HepG2 (cell line): ENCODE data around the gene AFAP1L2. TPM values are rescaled to one million over a fixed set of nuclear protein-coding genes. Genes with fewer than 3 reads are reported as not detected.

Experiments used
- ATAC-seq: fragments of 200-7000 bp; cut with Tn5 transposase; 3 replicates; pipeline ENCODE4 v1.9.1; 2020; ENCODE audit warnings: mild to moderate bottlenecking, moderate library complexity
- BruUV-seq: library from RNA; stranded (reverse); fragments of 400-500 nt; replicated peaks from 2 replicates; lab custom pipeline; 2021; lab: Mats Ljungman, UMichigan
- CTCF ChIA-PET: fragments of 300-600 bp; formaldehyde crosslinking; extraction: SDS; loops from one replicate; lab custom pipeline; 2021; ENCODE audit warnings: low total read pairs, inconsistent platforms, low intra/inter-chr PET ratio; lab: Yijun Ruan, JAX
- POLR2A ChIA-PET: fragments of 350-600 bp; sonication (Branson Sonifier 250); formaldehyde crosslinking; loops from one replicate; lab custom pipeline; 2020; ENCODE audit warnings: antibody characterized with exemption, inconsistent platforms; lab: Yijun Ruan, JAX
- DNase-seq: peaks from one replicate; pipeline ENCODE4 v3.0.0-alpha.2; 2015; ENCODE audit warnings: low spot score
- FAIRE-seq: peaks from 3 replicates; lab custom pipeline; 2011; peaks lifted over from hg19 to GRCh38; lab: Jason Lieb, UNC
- H2AFZ ChIP-seq: one replicate; pipeline ENCODE4 v1.6.1; 2011; ENCODE audit warnings: low read length, inconsistent platforms
- H3K27ac ChIP-seq: fragments of 300-600 bp; 3 replicates; pipeline ENCODE4 v1.8.0; 2011; ENCODE audit warnings: mixed run types, mild to moderate bottlenecking, mixed read lengths, low read length, inconsistent platforms; ENCODE audit not compliant: insufficient read depth; ENCODE audit errors: extremely low read length
- H3K27me3 ChIP-seq, 2 experiments: fragments of 200-600 bp in 1 of 2; 2 replicates in 1 of 2; 3 replicates in 1 of 2; pipeline versions ENCODE4 v1.6.0 to v1.8.0; 2011; ENCODE audit warnings: low read length in 2 of 2, mild to moderate bottlenecking in 2 of 2, moderate library complexity in 2 of 2, inconsistent platforms in 1 of 2; ENCODE audit not compliant: insufficient read depth in 2 of 2, control insufficient read depth in 1 of 2
- H3K36me3 ChIP-seq, 2 experiments: fragments of 200-600 bp in 1 of 2; replicated peaks in 1 of 2; 2 replicates in 1 of 2; 3 replicates in 1 of 2; pipeline versions ENCODE4 v1.5.1 to v1.8.0; 2011; ENCODE audit warnings: low read length in 2 of 2, inconsistent platforms in 1 of 2; ENCODE audit not compliant: insufficient read depth in 2 of 2, control insufficient read depth in 1 of 2
- H3K4me1 ChIP-seq: 2 replicates; pipeline ENCODE4 v1.5.1; 2012; ENCODE audit warnings: low read length, inconsistent platforms; ENCODE audit not compliant: insufficient read depth
- H3K4me2 ChIP-seq: 2 replicates; pipeline ENCODE4 v1.6.0; 2011; ENCODE audit warnings: low read depth, low read length, inconsistent platforms
- H3K4me3 ChIP-seq, 3 experiments: fragments of 200-600 bp in 1 of 3; sonication (generic), shearing (Covaris generic) in 1 of 3; replicated peaks in 1 of 3; 2 replicates each; pipeline ENCODE4 v1.5.1; 2011 to 2016; ENCODE audit warnings: low read length in 3 of 3, inconsistent platforms in 2 of 3, low read depth in 2 of 3, mild to moderate bottlenecking in 2 of 3, control low read depth in 1 of 3, mixed read lengths in 1 of 3; ENCODE audit not compliant: insufficient read depth in 1 of 3
- H3K79me2 ChIP-seq: one replicate; pipeline ENCODE4 v1.6.1; 2011; ENCODE audit warnings: low read length, inconsistent platforms; ENCODE audit not compliant: insufficient read depth
- H3K9ac ChIP-seq: 2 replicates; pipeline ENCODE4 v1.6.0; 2011; ENCODE audit warnings: mild to moderate bottlenecking, low read depth, low read length, inconsistent platforms; ENCODE audit not compliant: insufficient read depth
- H3K9me3 ChIP-seq: 2 replicates; pipeline ENCODE4 v1.5.1; 2012; ENCODE audit warnings: mild to moderate bottlenecking, low read length
- H4K20me1 ChIP-seq: 2 replicates; pipeline ENCODE4 v1.6.0; 2011; ENCODE audit warnings: inconsistent platforms, mild to moderate bottlenecking, low read length, moderate library complexity; ENCODE audit not compliant: insufficient read depth
- AGO2 ChIP-seq: fragments of 200-400 bp; formaldehyde crosslinking; optimal IDR thresholded peaks from 2 replicates; pipeline ENCODE3; 2017; ENCODE audit warnings: mild to moderate bottlenecking, low read depth, low read length, moderate library complexity
- ELF4 ChIP-seq: sonication (generic); formaldehyde crosslinking; IDR thresholded peaks from 2 replicates; pipeline ENCODE4 v1.5.0; 2020; ENCODE audit warnings: missing genetic modification reagents, mild to moderate bottlenecking, moderate library complexity, borderline replicate concordance
- HMG20B ChIP-seq: conservative IDR thresholded peaks from 2 replicates; pipeline ENCODE4 v1.6.1; 2016; ENCODE audit warnings: missing genetic modification reagents, missing compliant biosample characterization
- HMGA1 ChIP-seq: sonication (generic); formaldehyde crosslinking; conservative IDR thresholded peaks from 2 replicates; pipeline ENCODE4 v1.4.0; 2020; ENCODE audit warnings: missing genetic modification reagents
- HNF4G ChIP-seq, 2 experiments: sonication (generic) in 1 of 2; formaldehyde crosslinking in 1 of 2; IDR thresholded peaks; 2 replicates each; pipeline versions ENCODE4 v1.4.0 to v1.6.1; 2011 to 2020; ENCODE audit warnings: borderline replicate concordance in 2 of 2, low read depth in 2 of 2, mild to moderate bottlenecking in 2 of 2, low read length in 1 of 2, missing genetic modification reagents in 1 of 2, moderate library complexity in 1 of 2
- HNRNPUL1 ChIP-seq: fragments of 200-400 bp; formaldehyde crosslinking; IDR thresholded peaks from 2 replicates; pipeline ENCODE4 v1.6.1; 2017; ENCODE audit warnings: low read depth, mild to moderate bottlenecking, low read length, moderate library complexity
- SRSF4 ChIP-seq: fragments of 200-400 bp; formaldehyde crosslinking; IDR thresholded peaks from one replicate; pipeline ENCODE4 v1.6.1; 2018; ENCODE audit warnings: mild to moderate bottlenecking, low read depth, low read length, moderate library complexity; ENCODE audit not compliant: poor library complexity, severe bottlenecking
- TAF15 ChIP-seq: fragments of 200-400 bp; formaldehyde crosslinking; IDR thresholded peaks from one replicate; pipeline ENCODE4 v1.6.1; 2018; ENCODE audit warnings: mild to moderate bottlenecking, low read depth, low read length; ENCODE audit not compliant: poor library complexity, severe bottlenecking
- ZBTB7B ChIP-seq: sonication (generic); formaldehyde crosslinking; IDR thresholded peaks from 2 replicates; pipeline ENCODE4 v1.4.0; 2020; ENCODE audit warnings: missing genetic modification reagents
- ZNF292 ChIP-seq: sonication (generic); formaldehyde crosslinking; IDR thresholded peaks from 2 replicates; pipeline ENCODE4 v1.8.1; 2022; ENCODE audit warnings: mild to moderate bottlenecking, low read depth, missing genetic modification reagents, borderline replicate concordance
- ZNF343 ChIP-seq: sonication (generic); formaldehyde crosslinking; IDR thresholded peaks from 2 replicates; pipeline ENCODE4 v1.4.0; 2020; ENCODE audit warnings: mild to moderate bottlenecking, missing genetic modification reagents
- ZNF468 ChIP-seq: sonication (generic); formaldehyde crosslinking; IDR thresholded peaks from 2 replicates; pipeline ENCODE4 v1.8.0; 2022; ENCODE audit warnings: mild to moderate bottlenecking, moderate library complexity, missing genetic modification reagents
- ZNF501 ChIP-seq: sonication (generic); formaldehyde crosslinking; IDR thresholded peaks from 2 replicates; pipeline ENCODE4 v1.5.1; 2020; ENCODE audit warnings: mild to moderate bottlenecking, moderate library complexity, missing genetic modification reagents
- ZNF557 ChIP-seq: sonication (generic); formaldehyde crosslinking; IDR thresholded peaks from 2 replicates; pipeline ENCODE4 v1.4.0; 2020; ENCODE audit warnings: missing genetic modification reagents
- ZNF607 ChIP-seq: sonication (generic); formaldehyde crosslinking; IDR thresholded peaks from 2 replicates; pipeline ENCODE4 v1.5.1; 2020; ENCODE audit warnings: missing genetic modification reagents, mild to moderate bottlenecking, borderline replicate concordance
- ZNF674 ChIP-seq: sonication (generic); formaldehyde crosslinking; IDR thresholded peaks from 2 replicates; pipeline ENCODE4 v1.5.0; 2020; ENCODE audit warnings: low read depth, mild to moderate bottlenecking, missing genetic modification reagents
- WGBS: methylation state at CpG from one replicate; pipeline ENCODE4 v1.1.6; 2017; ENCODE audit warnings: low lambda C conversion rate; 5-methylcytosine and 5-hydroxymethylcytosine counted together
- in situ Hi-C: cut with HindIII; loops from 2 replicates; pipeline ENCODE4 v1.10.0; 2017; ENCODE audit warnings: low pct_unique_long_range_greater_than_20kb; ENCODE audit not compliant: extremely low pct_ligation_motif_present
- intact Hi-C: fragments of 100-400 bp; cut with micrococcal nuclease; formaldehyde crosslinking; loops from one replicate; pipeline ENCODE4 v1.10.0; 2022; ENCODE audit not compliant: unreplicated experiment
- polyA plus RNA-seq, 8 experiments: library from polyadenylated mRNA; depleted of rRNA in 3 of 8; stranded (reverse) in 7 of 8; unstranded in 1 of 8; fragments of >200 nt; fragmentation: Illumina TruSeq in 4 of 8; extraction: Trizol in 4 of 8; gene quantifications; 2 replicates each; pipeline versions ENCODE4 v1.2.1 to v1.2.3, GENCODE V29; 2011 to 2016; ENCODE audit warnings: low read depth in 4 of 8, missing spikeins in 1 of 8, mixed read lengths in 1 of 8; ENCODE audit not compliant: insufficient read depth in 1 of 8
- total RNA-seq, 5 experiments: library from RNA; depleted of rRNA; stranded (reverse); fragments of >200 nt; fragmentation: Illumina TruSeq; extraction: Trizol; gene quantifications; 2 replicates each; pipeline ENCODE4 v1.2.3, GENCODE V29; 2016; ENCODE audit warnings: low read depth in 1 of 5
- TF ChIP-seq, protein P1 (sequence below): sonication (generic); formaldehyde crosslinking; IDR thresholded peaks from 2 replicates; pipeline ENCODE4 v1.8.0; 2023; ENCODE audit warnings: mild to moderate bottlenecking, missing genetic modification reagents

The AFAP1L2 gene
- total and polyA plus RNA-seq, 2 of the 13 experiments (the other 11 are each of a cell fraction or from before 2014, with no cell fraction given): not detected

DNA sequence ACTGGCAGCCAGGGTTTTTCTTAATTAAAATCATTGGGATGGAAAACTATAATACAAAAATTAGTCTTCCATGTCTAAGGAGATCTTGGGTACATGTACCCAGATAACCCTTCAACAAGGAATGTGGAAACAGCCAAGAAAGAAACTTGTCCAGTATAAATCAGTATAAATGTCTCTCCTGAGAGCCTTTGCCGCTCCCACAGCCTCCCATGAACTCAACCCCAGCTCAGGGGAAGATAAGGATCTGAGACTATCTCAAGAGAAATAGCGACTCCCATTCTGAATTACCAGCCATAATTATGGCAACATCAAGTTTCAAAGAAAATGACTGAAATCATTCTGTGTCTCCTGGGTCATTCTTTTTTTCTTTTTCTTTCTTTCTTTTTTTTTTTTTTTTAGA, 32.6 kb upstream of the AFAP1L2 start:
- H3K4me1 ChIP-seq: no peaks in the 10 kb centered on the region
- H3K9me3 ChIP-seq: no peaks in the 10 kb centered on the region
- BruUV-seq: no TSS peak
- no peaks in the 10 kb centered on the region for H3K79me2 ChIP-seq
- H3K9ac ChIP-seq: no peak overlapping the region
- WGBS: 100% methylated on average over 2 of the region's 2 CpGs
- no peak for FAIRE-seq
- H2AFZ ChIP-seq: no peak overlapping the region
- peaks cover 34 to 74% of the 10 kb centered on the region in 2 experiments for H3K36me3 ChIP-seq
- DNase-seq: no peak
- in situ Hi-C loops (no loop called here), intact Hi-C loops (no loop called here)
- no peak for ATAC-seq
- H3K4me3 ChIP-seq: no peak overlapping the region
- CTCF ChIA-PET: interaction anchor here (1.3 kb wide), 1 partner anchor 133 kb away, joined by 4 read pairs; no protein-coding TSS in a partner anchor
- TF ChIP-seq HNRNPUL1 (no peak), HMGA1 (CRISPR knock-in tag) (no peak)
- H3K27me3 ChIP-seq: no peaks in the 10 kb centered on the region
- POLR2A ChIA-PET: no interaction called here
- no peak overlapping the region for H3K27ac ChIP-seq
- no peaks in the 10 kb centered on the region for H4K20me1 ChIP-seq
- H3K4me2 ChIP-seq: no peak overlapping the region

DNA sequence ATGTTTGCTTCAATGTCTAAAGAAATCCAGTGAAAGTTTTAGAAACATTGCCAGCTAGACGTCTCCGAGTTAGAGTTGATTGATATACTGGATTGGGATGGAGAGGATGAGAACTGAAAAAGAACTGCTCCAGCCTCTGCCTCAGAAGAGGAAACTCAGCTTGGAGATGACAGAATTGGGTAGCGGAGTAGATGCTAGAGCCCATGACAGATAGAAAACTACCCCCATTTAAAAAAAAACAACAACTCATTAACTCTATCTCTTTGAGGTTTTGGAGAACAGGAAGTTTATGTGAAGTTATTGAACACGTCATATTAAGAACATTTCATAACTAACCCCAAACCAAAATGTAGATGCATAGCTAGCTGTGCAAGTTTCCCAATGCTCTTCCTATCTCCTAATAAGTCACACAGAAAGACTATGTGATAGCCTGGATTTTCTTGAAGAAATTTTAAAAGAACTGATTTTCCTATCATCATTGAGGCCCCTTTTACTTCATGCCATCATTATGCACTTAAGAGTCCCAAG, 28.3 kb upstream of the AFAP1L2 start:
- FAIRE-seq (no peak), DNase-seq (no peak), ATAC-seq (no peak)
- Histone ChIP-seq H3K4me3 (no peak overlapping the region), H3K27me3 (no peaks in the 10 kb centered on the region), H3K4me1 (no peaks in the 10 kb centered on the region), H3K4me2 (no peak overlapping the region), H3K9me3 (no peaks in the 10 kb centered on the region), H2AFZ (no peak overlapping the region), H3K79me2 (no peaks in the 10 kb centered on the region), H4K20me1 (no peaks in the 10 kb centered on the region), H3K27ac (no peak overlapping the region), H3K9ac (no peak overlapping the region), H3K36me3 (peaks cover 14 to 32% of the 10 kb centered on the region in 2 experiments; a peak in 4 of 5 replicates)
- ChIA-PET CTCF (no interaction called here), POLR2A (no interaction called here)
- WGBS: 95% methylated on average over 4 of the region's 4 CpGs
- no TSS peak for BruUV-seq
- in situ Hi-C loops (no loop called here), intact Hi-C loops (no loop called here)
- TF ChIP-seq ZNF468 (no peak), ZNF674 (CRISPR knock-in tag) (no peak), ZNF557 (CRISPR knock-in tag) (no peak), ZBTB7B (CRISPR knock-in tag) (no peak), AGO2 (no peak), TAF15 (no peak), ZNF607 (CRISPR knock-in tag) (no peak), HNF4G (IDR thresholded peaks at IDR 0.05; ENCODE audit: borderline replicate concordance, low read depth, low read length) (no peak), HNF4G (CRISPR knock-in tag; IDR thresholded peaks at IDR 0.05; ENCODE audit: borderline replicate concordance, low read depth) (no peak), ELF4 (CRISPR knock-in tag) (no peak), ZNF343 (CRISPR knock-in tag) (no peak), ZNF292 (CRISPR knock-in tag) (no peak), ZNF501 (CRISPR knock-in tag) (no peak), SRSF4 (no peak), HMG20B (CRISPR knock-in tag) (no peak)
- TF ChIP-seq, protein P1, sequence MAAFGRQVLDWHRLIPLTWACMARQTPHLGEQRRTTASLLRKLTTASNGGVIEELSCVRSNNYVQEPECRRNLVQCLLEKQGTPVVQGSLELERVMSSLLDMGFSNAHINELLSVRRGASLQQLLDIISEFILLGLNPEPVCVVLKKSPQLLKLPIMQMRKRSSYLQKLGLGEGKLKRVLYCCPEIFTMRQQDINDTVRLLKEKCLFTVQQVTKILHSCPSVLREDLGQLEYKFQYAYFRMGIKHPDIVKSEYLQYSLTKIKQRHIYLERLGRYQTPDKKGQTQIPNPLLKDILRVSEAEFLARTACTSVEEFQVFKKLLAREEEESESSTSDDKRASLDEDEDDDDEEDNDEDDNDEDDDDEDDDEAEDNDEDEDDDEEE (CRISPR knock-in tag): no peak
